ENCODE data around the gene RBPJL.
"Not testable (repeated sequence)": the region's sequence is repeated elsewhere in the genome, so short reads cannot be mapped to it uniquely, and the experiment has no call there.

The RBPJL gene

GRCh38 chr20:45343532-45344167 is 37.0 kb downstream of the RBPJL start:
- peak; percentile 90 for DNase-seq

GRCh38 chr20:45344168-45344860 is 37.7 kb downstream of the RBPJL start:
- DNase-seq = peak; percentile 53

- peak; percentile 38 for DNase-seq
Measured at GRCh38 chr20:45345104-45345936, 38.7 kb downstream of the RBPJL start.

- no peak for DNase-seq
Measured at GRCh38 chr20:45346291-45346718, 39.7 kb downstream of the RBPJL start.

- DNase-seq = no peak
Measured at GRCh38 chr20:45346851-45347250, 40.2 kb downstream of the RBPJL start.

GRCh38 chr20:45347297-45347935 is 40.8 kb downstream of the RBPJL start:
- DNase-seq = no peak

GRCh38 chr20:45347936-45348778 is 41.5 kb downstream of the RBPJL start, which contains the start of gene SDC4:
Gene SDC4, minus strand, starts transcription at chr20:45348424. Its CDS starts 40 bp downstream, at chr20:45348384.
- peak; percentile 73 for DNase-seq

- DNase-seq = no peak
Measured at GRCh38 chr20:45350217-45350616, 43.6 kb downstream of the RBPJL start.

GRCh38 chr20:45350795-45351194 is 44.2 kb downstream of the RBPJL start:
- not testable (repeated sequence) for DNase-seq

- no peak for DNase-seq
Measured at GRCh38 chr20:45352729-45353128, 46.1 kb downstream of the RBPJL start.

GRCh38 chr20:45353746-45354145 is 47.1 kb downstream of the RBPJL start:
- DNase-seq = no peak

GRCh38 chr20:45354423-45355208 is 48.0 kb downstream of the RBPJL start:
- no peak for DNase-seq

GRCh38 chr20:45355209-45356084 is 48.8 kb downstream of the RBPJL start:
- DNase-seq = no peak

- DNase-seq = peak; percentile 13
Measured at GRCh38 chr20:45358282-45359068, 51.8 kb downstream of the RBPJL start.

GRCh38 chr20:45359069-45359405 is 52.4 kb downstream of the RBPJL start:
- DNase-seq = no peak

- no peak for DNase-seq
Measured at GRCh38 chr20:45359406-45360148, 52.9 kb downstream of the RBPJL start.

- DNase-seq = no peak
Measured at GRCh38 chr20:45361793-45362192, 55.2 kb downstream of the RBPJL start.

- DNase-seq = peak; percentile 95
Measured at GRCh38 chr20:45362804-45363610, 56.4 kb downstream of the RBPJL start, which contains the start of gene SYS1. Gene SYS1, plus strand, starts transcription at chr20:45363156. Its CDS starts 376 bp downstream, at chr20:45363532.

Measured in NCI-H69 (cell line).